Suprapubic skin (tissue), 3 donors: ENCODE measurements around the gene RALGDS.

Experiments used
- EP300 ChIP-seq: sonication (generic); formaldehyde crosslinking; IDR thresholded peaks from one replicate; pipeline ENCODE4 v1.6.1; 2017; ENCODE audit warnings: antibody characterized with exemption
- POLR2A ChIP-seq, 2 donors: fragments of 450-650 bp; IDR thresholded peaks; one replicate each; pipeline ENCODE4 v1.6.1; 2017; ENCODE audit warnings: antibody characterized with exemption in 2 of 2, mild to moderate bottlenecking in 2 of 2, moderate library complexity in 2 of 2
- TF ChIP-seq, protein P1 (sequence below), 2 donors: fragments of 200-600 bp in 1 of 2; fragments of 450-650 bp in 1 of 2; sonication (generic) in 1 of 2; IDR thresholded peaks; one replicate each; pipeline ENCODE4 v1.5.1; 2016 to 2019; ENCODE audit warnings: antibody characterized with exemption in 2 of 2, mild to moderate bottlenecking in 1 of 2, moderate library complexity in 1 of 2

DNA sequence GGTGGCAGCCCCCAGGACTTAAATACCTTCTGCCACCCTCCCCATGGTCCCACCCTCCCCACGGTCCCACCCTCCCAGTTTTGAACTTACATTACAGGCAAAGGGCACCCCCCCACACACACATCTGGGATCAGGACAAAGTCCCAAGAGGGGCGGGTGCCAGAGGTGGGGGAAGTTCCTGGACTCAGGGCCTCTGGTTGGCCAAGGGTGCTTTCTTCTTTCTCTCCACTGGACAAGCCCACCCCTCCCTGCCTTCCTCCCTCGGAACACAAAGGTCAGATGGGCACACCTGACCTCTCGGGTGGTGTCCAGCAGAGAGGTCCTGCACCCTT, 19.1 kb upstream of the RALGDS start:
- TF ChIP-seq, protein P1, sequence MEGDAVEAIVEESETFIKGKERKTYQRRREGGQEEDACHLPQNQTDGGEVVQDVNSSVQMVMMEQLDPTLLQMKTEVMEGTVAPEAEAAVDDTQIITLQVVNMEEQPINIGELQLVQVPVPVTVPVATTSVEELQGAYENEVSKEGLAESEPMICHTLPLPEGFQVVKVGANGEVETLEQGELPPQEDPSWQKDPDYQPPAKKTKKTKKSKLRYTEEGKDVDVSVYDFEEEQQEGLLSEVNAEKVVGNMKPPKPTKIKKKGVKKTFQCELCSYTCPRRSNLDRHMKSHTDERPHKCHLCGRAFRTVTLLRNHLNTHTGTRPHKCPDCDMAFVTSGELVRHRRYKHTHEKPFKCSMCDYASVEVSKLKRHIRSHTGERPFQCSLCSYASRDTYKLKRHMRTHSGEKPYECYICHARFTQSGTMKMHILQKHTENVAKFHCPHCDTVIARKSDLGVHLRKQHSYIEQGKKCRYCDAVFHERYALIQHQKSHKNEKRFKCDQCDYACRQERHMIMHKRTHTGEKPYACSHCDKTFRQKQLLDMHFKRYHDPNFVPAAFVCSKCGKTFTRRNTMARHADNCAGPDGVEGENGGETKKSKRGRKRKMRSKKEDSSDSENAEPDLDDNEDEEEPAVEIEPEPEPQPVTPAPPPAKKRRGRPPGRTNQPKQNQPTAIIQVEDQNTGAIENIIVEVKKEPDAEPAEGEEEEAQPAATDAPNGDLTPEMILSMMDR (IDR thresholded peaks at IDR 0.05), result no peak
- no peak for TF ChIP-seq EP300
- no peak for TF ChIP-seq POLR2A (IDR thresholded peaks at IDR 0.05)
